GM19025 (cell line): ENCODE data around the gene ABCC4.

Experiments used
- ATAC-seq: cut with Tn5 transposase; IDR thresholded peaks from one replicate; pipeline ENCODE4 v1.9.1; 2021; ENCODE audit warnings: mild to moderate bottlenecking, low read depth, moderate library complexity; ENCODE audit not compliant: unreplicated experiment

ABCC4 gene

DNA sequence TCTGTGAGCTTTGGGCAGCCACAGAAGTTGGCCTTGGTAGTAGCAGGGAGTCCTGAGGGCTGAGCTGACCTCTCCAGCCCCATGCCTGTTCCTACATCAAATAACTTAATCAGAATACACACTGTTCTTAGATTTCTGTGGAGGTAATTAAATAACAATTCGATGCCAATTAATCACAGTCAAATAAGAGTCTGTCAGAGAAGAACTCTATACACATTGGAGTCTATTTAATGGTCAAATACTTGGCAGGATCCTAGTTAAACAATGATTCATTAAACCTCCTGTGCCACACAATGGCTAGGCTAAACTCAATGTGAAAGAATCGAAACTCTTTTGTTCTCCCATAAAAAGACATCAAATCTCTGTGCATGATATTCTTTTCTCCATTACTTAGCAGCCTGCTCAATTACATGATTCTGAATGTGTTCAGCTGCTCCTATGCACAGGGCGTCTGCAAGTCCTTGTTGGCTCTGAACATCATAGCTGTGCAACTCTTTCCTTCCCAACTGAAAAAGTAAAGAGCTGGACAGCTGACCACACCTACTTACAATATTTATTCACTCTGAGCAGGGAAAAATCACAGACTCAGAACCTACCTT is 173.1 kb downstream of the ABCC4 start:
- ATAC-seq, result no peak

GRCh38 chr13:95124959-95125358 is 176.3 kb downstream of the ABCC4 start:
- ATAC-seq, result no peak

DNA sequence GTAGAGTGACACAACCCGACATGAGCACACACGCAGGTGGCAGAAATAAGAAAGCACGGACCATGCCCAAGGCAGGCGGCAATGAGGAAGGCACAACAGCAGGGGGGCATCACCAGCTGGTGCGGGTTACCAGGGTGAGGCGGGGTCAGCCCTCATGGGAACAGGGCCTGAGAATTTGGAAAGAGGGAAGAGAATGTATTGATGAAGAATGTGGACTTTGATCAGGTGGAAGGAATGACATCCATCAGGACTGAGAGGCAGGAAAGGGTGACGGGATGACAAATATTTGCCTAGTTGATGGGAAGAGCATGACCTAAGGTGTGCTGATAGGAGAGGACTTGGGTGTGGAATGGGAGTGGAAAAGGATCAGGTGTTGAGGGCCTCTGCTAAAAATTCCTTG is 177.5 kb downstream of the ABCC4 start:
- no peak for ATAC-seq

GRCh38 chr13:95122063-95122462 is 179.2 kb downstream of the ABCC4 start:
- ATAC-seq, result no peak

- no peak for ATAC-seq
Measured at GRCh38 chr13:95121516-95121915, 179.7 kb downstream of the ABCC4 start.

DNA sequence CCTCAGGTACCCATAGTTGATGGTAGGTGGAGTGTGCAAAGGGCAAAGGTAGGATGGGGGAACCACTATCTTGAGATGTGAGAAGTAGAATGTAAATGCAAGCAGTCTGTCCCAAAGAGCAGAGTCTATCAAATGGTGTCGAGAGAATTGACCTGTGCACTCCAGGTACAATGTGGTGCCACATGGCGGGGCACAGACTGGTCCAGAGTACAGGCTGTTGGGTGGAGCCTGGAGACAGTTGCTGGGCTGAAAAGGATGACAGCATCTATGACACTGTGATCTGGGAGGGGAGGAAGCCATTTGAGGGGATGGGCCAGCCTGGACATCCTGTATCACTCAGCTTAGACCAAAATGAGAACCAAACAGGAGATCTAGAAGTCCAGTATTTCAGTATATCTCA is 180.6 kb downstream of the ABCC4 start:
- no peak for ATAC-seq

DNA sequence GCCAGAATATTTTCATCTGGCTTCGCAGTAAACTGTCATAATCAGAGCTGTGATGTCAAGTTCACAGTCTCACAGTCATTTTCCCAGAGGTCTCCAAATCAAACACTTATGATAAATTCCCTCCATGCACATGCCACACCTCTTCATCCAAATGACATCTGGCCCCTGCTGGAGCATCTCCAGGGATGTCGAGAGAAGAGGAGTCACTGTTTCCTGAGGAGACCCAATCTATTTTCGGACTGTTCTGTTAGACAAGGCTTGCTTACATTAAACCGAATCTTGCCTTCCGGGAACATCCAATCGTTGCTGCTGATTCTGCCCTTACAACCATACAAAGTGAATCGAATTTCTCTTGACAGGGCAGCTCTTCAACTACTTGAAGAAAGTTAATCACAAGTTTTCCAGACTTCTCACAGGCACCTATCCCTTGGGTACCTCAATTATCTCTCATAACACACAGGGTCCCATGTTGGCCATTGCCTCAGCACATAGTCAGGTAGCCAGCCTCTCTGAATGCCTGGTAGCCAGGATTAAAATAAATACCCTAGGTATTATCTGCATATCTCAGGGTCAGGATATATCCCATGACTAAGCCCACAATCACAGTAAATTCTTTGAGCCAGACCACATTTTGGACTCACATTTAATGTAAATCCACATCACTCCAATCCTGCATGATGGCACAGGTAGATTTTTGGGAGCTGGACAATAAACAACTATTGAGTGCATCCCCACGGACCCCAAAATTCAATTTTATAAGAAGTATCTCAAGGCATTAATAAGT is 182.5 kb downstream of the ABCC4 start:
- ATAC-seq, result no peak

DNA sequence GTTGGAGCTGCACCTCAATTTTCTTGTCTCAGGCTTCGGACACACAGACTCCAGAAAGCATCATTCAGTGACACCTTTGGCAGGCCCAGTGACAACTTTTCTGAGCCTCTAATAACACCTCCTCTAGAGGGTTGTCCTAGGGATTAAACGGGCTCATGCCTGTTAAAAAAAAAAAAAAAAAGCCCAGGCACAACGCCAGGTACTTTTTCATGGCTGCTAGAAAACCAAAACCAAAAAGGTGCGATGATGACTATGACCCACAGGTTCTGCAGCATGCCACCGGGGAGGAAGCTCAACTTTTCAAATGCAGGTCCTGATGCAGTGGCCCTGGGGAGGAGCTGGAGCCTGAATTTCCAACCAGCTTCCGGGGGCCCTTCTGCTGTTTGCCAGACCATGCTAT is 184.2 kb downstream of the ABCC4 start:
- no peak for ATAC-seq

- no peak for ATAC-seq
Measured at GRCh38 chr13:95115525-95115924, 185.7 kb downstream of the ABCC4 start.

GRCh38 chr13:95113601-95114000 is 187.7 kb downstream of the ABCC4 start:
- no peak for ATAC-seq

DNA sequence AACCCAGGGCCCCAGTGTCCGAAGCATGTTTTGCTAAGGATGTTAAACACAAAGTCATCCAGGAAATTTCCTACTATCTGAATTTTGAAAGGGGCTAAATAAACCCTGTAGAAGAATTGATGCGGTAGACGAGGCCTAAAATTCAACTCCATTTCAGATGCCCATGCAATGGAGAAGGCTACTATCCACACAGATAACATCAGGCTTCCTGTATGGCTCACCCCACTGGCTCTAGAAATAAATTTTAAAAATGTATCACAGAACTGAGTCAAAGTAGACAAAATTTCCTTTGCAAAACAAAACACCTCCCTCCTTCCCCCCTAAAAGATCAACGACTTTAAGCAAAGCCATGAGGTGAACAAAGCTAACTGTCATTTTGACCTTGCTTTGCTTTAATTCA is 188.4 kb downstream of the ABCC4 start:
- ATAC-seq, result no peak

GRCh38 chr13:95111608-95112007 is 189.6 kb downstream of the ABCC4 start:
- ATAC-seq, result no peak

GRCh38 chr13:95106562-95106961 is 194.7 kb downstream of the ABCC4 start:
- ATAC-seq, result no peak

DNA sequence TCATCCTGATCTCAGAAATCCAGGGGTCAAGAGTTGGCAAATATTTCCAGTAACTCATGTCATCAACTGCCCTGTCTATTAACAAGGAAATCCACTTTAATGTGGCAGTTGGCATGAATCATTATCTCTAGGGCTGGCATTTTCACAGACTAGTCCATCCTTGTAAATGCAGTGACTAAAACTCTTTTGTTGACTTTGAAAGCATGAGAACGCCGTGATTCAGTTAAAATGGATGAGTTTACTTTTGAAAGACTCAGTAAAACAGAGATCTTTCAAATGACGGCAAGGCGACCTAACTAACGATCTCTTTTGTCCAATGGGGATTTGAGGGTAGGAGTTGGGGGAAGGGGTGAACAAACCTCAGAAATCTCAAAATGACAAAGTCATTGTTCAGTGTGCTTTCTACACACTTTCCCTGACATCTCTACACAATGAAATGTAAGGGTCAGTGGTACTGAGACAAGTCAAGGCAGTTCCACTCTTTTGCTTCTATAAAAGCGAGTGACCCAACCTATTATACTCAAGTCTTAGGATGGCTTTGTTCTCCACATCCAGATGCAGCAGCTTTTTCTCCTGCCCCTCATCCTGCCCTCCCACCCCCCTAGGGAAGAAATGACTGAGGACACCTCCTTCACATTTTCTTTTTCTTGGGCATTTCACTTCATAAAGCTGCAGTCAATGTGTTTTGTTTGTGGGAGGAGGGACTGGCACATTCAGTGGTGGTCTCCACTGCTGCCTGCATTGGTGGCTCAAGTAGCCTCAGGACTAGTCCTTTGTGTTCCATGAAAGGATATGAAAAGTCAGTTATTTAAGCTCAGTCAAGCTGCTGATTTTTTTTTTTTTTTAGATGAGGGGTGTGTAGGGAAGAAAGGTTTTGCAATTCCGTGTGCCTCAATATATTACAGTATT is 200.5 kb downstream of the ABCC4 start:
- no peak for ATAC-seq

- no peak for ATAC-seq
Measured at GRCh38 chr13:95099541-95099940, 201.7 kb downstream of the ABCC4 start.

DNA sequence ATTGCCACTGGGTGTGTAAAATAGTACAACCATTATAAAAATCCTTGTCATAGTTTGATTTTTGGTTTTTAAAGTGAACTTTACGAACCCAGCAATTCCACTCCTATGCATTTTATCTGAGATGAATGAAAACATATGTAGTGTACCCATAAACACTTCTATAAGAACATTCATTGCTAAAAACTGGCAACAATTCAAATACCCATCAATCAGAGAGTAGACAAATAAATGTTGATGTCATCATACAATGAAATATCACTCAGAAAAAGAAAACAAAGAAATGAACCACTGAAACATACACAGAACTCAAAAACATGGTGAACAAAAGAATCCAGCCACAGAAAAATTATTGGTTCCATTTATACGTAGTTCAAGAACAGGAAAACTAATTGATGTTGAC is 202.3 kb downstream of the ABCC4 start:
- ATAC-seq, result no peak

DNA sequence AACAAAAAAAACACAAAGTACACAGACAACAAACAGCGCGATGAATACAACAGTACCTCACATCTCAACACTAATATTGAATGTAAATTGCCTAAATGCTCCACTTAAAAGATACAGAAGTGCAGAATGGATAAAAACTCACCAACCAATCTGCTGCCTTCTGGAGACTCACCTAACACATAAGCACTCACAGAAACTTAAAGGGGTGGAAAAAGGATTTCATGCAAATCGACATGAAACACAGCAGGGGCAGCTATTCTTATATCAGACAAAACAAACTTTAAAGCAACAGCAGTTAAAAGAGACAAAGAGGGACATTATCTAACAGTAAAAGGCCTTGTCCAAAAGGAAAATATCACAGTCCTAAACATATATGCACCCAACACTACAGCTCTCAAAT is 209.5 kb downstream of the ABCC4 start:
- ATAC-seq, result no peak

DNA sequence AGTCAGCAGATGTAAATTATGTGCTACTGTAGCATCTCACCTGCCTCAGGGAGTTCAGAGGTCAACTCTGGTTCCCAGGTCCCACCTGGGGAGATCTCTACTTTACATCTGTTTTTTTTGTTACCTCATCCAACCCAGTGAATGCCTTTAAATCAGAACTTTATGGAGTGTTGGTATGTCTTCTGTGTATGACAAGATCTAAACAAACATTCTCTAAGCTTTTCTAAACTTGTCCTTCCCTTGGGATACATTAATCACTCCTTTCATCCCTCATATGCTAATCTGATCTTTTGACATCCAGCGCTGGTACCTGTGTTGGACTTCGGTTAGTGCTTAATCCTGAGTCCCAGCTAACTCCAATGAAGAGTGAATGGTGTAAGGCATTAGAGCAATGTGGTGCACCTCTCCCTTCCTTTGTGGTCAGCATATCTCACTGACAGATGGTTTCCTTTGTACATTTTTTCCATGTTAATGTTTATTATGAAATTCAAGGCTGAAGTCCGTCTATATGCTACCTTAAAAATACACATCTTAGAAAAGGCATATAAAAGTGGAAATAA is 213.4 kb downstream of the ABCC4 start:
- no peak for ATAC-seq

GRCh38 chr13:95086761-95087160 is 214.5 kb downstream of the ABCC4 start:
- ATAC-seq, result no peak

- ATAC-seq, result no peak
Measured at GRCh38 chr13:95083758-95084157, 217.5 kb downstream of the ABCC4 start.

- ATAC-seq, result no peak
Measured at GRCh38 chr13:95083066-95083465, 218.2 kb downstream of the ABCC4 start.
